NCI-H146 treated with DMSO at 0.1 percent for 48 hours (cell line): Measurements from ENCODE around the gene GRIN2A.

Experiments used
- DNase-seq: peaks from one replicate; lab custom pipeline; 2025; ENCODE audit not compliant: unreplicated experiment; lab: John Stamatoyannopoulos, UW

Gene GRIN2A

GRCh38 chr16:9790199-9790598 lies 392.0 kb downstream of the GRIN2A start:
- DNase-seq, result no peak

DNA sequence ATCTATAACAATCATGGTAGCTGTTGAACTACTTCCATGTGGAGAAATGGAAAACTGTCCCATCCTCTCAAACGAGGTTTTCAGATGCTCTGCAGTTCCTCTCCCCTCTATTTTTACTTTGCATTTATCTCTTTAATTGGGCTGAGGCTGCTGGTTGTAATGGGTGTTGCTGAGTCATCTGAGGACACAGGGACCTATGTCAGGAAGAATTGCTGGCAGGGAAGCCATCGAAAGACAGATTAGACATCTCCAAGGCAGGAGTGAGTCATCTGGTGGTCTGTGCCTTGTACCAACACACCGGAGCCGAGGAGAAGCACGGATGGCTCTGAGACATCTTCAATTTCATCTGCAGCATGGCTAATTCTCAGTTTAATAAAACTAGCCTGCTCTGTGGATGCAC lies 394.5 kb downstream of the GRIN2A start:
- no peak for DNase-seq

- DNase-seq, result no peak
Observed at GRCh38 chr16:9780831-9781230, 401.4 kb downstream of the GRIN2A start.

GRCh38 chr16:9778849-9779248 lies 403.4 kb downstream of the GRIN2A start:
- DNase-seq, result no peak

DNA sequence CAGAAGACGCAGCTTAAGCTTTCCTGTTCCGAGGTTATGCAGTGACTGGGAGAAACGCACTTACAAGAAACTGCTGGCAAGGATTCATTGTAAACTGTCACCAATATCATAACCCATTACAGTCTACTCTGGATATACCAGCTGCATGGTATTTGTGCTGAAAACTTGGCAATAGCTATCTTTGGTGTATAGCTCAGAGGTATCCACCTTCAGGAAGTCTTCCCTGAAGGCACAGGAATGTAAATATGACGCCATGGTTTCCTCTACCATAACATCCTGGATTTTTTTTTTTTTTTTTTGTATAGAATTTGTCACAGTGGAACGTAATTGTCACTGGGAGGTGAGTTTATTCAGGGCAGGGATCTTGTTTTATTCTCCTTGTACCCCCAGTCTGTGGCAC lies 406.2 kb downstream of the GRIN2A start:
- DNase-seq, result no peak

GRCh38 chr16:9773289-9773688 lies 408.9 kb downstream of the GRIN2A start:
- DNase-seq, result no peak

DNA sequence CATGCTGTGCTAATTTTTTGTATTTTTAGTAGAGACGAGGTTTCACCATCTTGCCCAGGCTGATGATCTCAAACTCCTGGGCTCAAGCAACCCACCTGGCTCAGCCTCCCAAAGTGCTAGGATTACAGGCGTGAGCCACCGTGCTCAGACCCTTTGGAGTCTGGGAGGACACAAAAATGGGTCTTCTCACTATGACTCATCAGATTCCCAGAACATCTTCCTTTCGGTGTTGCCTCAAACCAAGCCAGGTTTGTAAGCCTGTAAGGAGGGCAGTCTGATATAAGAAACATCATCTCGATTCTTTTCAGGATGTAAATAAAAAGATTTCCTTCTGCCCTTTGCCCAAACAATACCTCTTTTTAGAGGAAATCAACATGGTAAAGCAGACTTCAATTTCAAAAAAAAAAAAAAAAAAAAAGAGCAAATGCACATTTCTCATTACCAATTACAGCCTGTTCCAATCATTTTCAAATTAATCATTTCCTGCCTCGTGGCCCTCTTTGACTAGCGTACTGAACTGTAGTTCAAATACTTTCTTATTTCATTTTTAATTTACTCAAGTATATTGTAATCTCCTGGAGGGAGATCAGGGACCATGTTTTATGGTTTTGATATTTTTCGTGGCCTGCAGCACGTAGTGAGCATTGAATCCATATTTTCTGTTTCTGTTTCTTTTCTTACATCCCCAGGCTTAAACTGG lies 409.6 kb downstream of the GRIN2A start:
- DNase-seq, result no peak

GRCh38 chr16:9766891-9767290 lies 415.3 kb downstream of the GRIN2A start:
- DNase-seq, result no peak

GRCh38 chr16:9763505-9763904 lies 418.7 kb downstream of the GRIN2A start:
- no peak for DNase-seq

- DNase-seq, result no peak
Observed at GRCh38 chr16:9761870-9762269, 420.4 kb downstream of the GRIN2A start.

DNA sequence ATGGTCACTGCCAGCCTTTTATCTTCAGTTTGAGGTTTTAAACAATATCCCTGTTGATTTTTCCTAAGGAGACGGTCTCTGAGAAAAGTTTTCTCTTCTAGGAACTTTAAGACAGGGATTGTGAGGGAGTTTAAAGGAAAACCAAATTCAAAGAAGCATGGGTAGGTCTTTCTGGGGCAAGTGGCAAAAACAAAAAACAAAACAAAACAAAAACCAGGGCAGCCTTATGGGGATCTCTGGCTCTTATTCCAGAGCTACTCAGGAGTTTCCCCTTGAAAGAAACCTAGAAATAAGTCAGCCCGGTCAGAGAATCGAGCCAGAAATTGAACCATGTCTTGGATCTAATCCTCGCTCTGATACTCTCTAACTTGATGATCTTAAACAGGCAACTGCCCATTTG lies 424.5 kb downstream of the GRIN2A start:
- no peak for DNase-seq

- no peak for DNase-seq
Observed at GRCh38 chr16:9756434-9756833, 425.8 kb downstream of the GRIN2A start.

DNA sequence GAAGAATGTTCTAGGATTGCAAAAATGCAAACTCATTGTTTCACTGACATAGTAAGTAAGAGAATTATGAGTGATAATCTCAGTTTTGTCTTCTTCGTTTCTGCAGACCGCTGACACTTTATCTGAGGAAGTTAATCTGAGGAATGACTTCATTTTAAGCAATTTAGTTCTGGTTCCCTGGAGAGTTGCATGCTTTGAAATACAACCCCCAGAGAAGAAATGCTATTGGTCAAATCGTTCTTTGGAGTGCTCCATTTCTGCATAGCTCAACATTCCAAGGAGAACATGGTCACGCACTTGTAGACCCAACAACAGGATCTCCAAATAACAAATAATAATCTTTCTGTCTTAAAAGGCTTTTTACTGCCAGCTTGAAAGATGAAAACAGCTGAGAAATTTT lies 427.1 kb downstream of the GRIN2A start:
- DNase-seq, result no peak

GRCh38 chr16:9741776-9742175 lies 440.5 kb downstream of the GRIN2A start:
- no peak for DNase-seq

GRCh38 chr16:9739301-9739700 lies 442.9 kb downstream of the GRIN2A start:
- DNase-seq, result no peak

- no peak for DNase-seq
Observed at GRCh38 chr16:9738690-9739089, 443.5 kb downstream of the GRIN2A start.

GRCh38 chr16:9736547-9736946 lies 445.7 kb downstream of the GRIN2A start:
- DNase-seq, result no peak

GRCh38 chr16:9723136-9723535 lies 459.1 kb downstream of the GRIN2A start:
- DNase-seq, result no peak

- DNase-seq, result no peak
Observed at GRCh38 chr16:9713907-9714306, 468.3 kb downstream of the GRIN2A start.

DNA sequence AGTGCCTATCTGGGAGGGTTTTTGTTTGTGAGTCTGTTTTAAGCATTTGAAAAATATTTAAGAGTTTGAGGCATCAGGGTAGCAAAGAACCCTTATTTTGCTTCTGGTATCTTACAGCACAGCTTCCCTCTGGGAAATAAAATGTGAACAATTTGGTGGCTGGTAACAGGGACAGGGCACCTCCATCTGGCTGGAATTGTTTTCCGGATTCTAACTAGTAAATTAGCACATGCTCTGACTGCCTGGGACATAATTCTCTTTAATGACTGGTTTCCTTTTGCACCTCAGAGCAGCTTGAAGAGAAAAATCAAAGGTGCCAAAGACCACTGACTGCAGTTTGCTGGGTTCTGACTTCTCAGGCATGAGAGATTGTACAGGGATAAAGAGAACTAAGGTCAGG lies 469.1 kb downstream of the GRIN2A start:
- no peak for DNase-seq

DNA sequence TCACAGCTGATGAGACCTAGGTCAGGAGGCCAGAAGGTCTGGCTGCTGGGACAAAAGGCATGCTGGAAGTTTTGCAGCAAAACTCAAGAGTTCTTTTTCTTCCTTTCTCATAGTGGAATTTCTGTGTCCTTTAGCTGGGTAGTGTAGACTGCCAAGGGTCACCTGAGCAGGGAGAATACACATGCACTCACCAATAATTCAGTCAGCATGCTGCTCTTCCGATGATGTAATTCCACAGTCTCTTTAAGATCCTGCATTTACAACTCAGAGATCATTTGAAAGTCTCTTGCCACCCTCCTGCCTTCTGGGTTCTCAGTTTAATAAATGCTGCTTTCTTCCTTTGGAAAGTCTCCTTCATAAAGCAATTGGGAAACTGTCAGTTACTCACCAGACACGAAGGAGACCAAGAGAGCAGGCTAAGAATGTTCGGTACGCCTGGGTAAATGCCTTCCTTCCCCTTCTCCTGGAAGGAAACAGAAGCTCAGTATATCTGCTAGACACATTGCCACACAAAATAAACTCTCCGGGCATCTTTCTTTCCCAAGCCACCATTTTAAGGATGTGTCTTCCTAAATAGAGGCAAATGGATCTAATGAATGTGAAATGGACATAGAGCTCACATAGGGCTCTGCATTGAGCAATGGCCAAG lies 473.1 kb downstream of the GRIN2A start:
- no peak for DNase-seq

- no peak for DNase-seq
Observed at GRCh38 chr16:9706217-9706836, 475.9 kb downstream of the GRIN2A start.
